GM12878 (cell line): ENCODE measurements around the gene GADD45A. TPM values are rescaled to one million over a fixed set of nuclear protein-coding genes. Genes with fewer than 3 reads are reported as not detected.

Experiments
- ATF7 ChIP-seq: fragments of 450-650 bp; IDR thresholded peaks from 2 replicates; pipeline ENCODE4 v1.6.1; 2016; ENCODE audit warnings: low read depth, mild to moderate bottlenecking
- GATAD2B ChIP-seq: fragments of 450-650 bp; conservative IDR thresholded peaks from 2 replicates; pipeline ENCODE4 v1.6.1; 2017; ENCODE audit warnings: low read depth, mild to moderate bottlenecking, moderate library complexity
- MXI1 ChIP-seq: fragments of 150-350 bp; IDR thresholded peaks from 2 replicates; pipeline ENCODE4 v1.6.1; 2011; ENCODE audit warnings: low read depth, mild to moderate bottlenecking, inconsistent platforms, low read length, improper control_type of control experiment
- NR2F1 ChIP-seq: fragments of 450-650 bp; conservative IDR thresholded peaks from 2 replicates; pipeline ENCODE4 v1.6.1; 2017; ENCODE audit warnings: mild to moderate bottlenecking
- PAX5 ChIP-seq: IDR thresholded peaks from 2 replicates; pipeline ENCODE4 v1.6.1; 2011; ENCODE audit warnings: low read depth, low read length, borderline replicate concordance
- POLR2A ChIP-seq: IDR thresholded peaks from 2 replicates; pipeline ENCODE4 v1.6.1; 2011; ENCODE audit warnings: low read depth, mild to moderate bottlenecking, low read length
- RBBP5 ChIP-seq: fragments of 200-600 bp; sonication (generic); conservative IDR thresholded peaks from 2 replicates; pipeline ENCODE4 v1.6.1; 2016
- ZNF274 ChIP-seq: IDR thresholded peaks from one replicate; pipeline ENCODE4 v1.8.0; 2011; ENCODE audit not compliant: insufficient read length, insufficient read depth
- polyA plus RNA-seq, 11 experiments: library from polyadenylated mRNA; depleted of rRNA in 4 of 11; unstranded in 6 of 11; stranded (reverse) in 5 of 11; fragments of >200 nt; fragmentation: Nextera tagmentation in 4 of 11; fragmentation: Illumina TruSeq in 1 of 11; extraction: Ambion mirVana in 4 of 11; extraction: Trizol in 1 of 11; gene quantifications; 1 replicate in 1 of 11; 2 replicates in 10 of 11; pipeline versions ENCODE4 v1.2.1 to v1.2.3, GENCODE V29; 2011 to 2016; ENCODE audit warnings: inconsistent platforms in 2 of 11, missing spikeins in 2 of 11, low read depth in 1 of 11
- total RNA-seq, 4 experiments: library from RNA; depleted of rRNA in 3 of 4; stranded (reverse); fragments of >200 nt in 3 of 4; fragmentation: Illumina TruSeq in 1 of 4; extraction: Trizol in 1 of 4; gene quantifications; 2 replicates each; pipeline versions ENCODE4 v1.2.1 to v1.2.3, GENCODE V29; 2013 to 2021
- TF ChIP-seq, protein P1 (sequence below): IDR thresholded peaks from 2 replicates; pipeline ENCODE4 v1.6.1; 2012; ENCODE audit warnings: mild to moderate bottlenecking, low read depth, low read length
- TF ChIP-seq, protein P2 (sequence below): fragments of 450-650 bp; IDR thresholded peaks from 2 replicates; pipeline ENCODE4 v1.6.1; 2017; ENCODE audit warnings: antibody characterized with exemption, mild to moderate bottlenecking, moderate library complexity
- TF ChIP-seq, protein P3 (sequence below): IDR thresholded peaks from 2 replicates; pipeline ENCODE4 v1.6.1; 2012; ENCODE audit warnings: low read depth, low read length, improper control_type of control experiment
- TF ChIP-seq, protein P4 (sequence below): fragments of 450-650 bp; IDR thresholded peaks from 2 replicates; pipeline ENCODE4 v1.6.1; 2017; ENCODE audit warnings: mild to moderate bottlenecking

GADD45A gene
- total and polyA plus RNA-seq, 10 of the 15 experiments (the other 5 are each of a cell fraction or from before 2014, with no cell fraction given), result 4.7 to 48.9 (median 18.5) TPM

DNA sequence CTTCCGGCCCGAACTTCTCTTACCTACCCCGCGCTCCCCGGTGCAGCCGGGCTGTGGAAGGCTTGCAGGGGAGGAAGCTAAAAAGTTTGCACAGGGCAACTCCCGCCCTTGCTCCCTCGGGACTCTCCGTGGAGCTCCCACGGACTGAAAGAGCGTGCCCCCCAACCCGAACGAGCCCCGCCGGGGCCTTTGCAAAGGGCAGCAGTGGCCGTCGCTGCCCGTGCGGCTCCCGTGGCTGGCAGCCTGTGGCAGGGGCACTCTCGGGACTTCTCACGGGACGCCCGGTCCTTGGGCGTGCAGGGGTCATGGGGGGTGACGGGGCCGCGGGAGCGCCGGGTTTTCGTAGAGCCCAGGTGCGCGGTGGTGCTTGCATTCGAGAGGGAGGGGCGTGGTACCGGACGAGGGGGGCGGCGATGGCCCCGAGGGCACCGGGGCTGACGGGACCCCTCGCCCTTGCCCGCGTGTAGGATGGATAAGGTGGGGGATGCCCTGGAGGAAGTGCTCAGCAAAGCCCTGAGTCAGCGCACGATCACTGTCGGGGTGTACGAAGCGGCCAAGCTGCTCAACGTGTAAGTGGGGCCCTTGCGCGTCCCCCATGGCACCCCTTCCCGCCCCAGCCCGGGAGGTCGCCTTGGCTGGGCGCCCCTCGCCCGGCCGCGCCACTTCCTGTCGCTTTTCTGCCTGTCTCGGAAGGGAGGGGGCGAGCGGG is 711 bp downstream of the GADD45A start (continued):
- TF ChIP-seq, protein P1, sequence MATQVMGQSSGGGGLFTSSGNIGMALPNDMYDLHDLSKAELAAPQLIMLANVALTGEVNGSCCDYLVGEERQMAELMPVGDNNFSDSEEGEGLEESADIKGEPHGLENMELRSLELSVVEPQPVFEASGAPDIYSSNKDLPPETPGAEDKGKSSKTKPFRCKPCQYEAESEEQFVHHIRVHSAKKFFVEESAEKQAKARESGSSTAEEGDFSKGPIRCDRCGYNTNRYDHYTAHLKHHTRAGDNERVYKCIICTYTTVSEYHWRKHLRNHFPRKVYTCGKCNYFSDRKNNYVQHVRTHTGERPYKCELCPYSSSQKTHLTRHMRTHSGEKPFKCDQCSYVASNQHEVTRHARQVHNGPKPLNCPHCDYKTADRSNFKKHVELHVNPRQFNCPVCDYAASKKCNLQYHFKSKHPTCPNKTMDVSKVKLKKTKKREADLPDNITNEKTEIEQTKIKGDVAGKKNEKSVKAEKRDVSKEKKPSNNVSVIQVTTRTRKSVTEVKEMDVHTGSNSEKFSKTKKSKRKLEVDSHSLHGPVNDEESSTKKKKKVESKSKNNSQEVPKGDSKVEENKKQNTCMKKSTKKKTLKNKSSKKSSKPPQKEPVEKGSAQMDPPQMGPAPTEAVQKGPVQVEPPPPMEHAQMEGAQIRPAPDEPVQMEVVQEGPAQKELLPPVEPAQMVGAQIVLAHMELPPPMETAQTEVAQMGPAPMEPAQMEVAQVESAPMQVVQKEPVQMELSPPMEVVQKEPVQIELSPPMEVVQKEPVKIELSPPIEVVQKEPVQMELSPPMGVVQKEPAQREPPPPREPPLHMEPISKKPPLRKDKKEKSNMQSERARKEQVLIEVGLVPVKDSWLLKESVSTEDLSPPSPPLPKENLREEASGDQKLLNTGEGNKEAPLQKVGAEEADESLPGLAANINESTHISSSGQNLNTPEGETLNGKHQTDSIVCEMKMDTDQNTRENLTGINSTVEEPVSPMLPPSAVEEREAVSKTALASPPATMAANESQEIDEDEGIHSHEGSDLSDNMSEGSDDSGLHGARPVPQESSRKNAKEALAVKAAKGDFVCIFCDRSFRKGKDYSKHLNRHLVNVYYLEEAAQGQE, result no peak
- 0 out of 2 replicates have a peak, but pooled peaks have one; percentile 32 for TF ChIP-seq POLR2A
- TF ChIP-seq PAX5, result 0 out of 2 replicates have a peak, but pooled peaks have one; percentile 16
- peak; percentile 71 for TF ChIP-seq NR2F1
- TF ChIP-seq RBBP5, result no peak
- TF ChIP-seq ATF7, result no peak
- no peak for TF ChIP-seq MXI1
- no peak for TF ChIP-seq GATAD2B
- TF ChIP-seq, protein P2, sequence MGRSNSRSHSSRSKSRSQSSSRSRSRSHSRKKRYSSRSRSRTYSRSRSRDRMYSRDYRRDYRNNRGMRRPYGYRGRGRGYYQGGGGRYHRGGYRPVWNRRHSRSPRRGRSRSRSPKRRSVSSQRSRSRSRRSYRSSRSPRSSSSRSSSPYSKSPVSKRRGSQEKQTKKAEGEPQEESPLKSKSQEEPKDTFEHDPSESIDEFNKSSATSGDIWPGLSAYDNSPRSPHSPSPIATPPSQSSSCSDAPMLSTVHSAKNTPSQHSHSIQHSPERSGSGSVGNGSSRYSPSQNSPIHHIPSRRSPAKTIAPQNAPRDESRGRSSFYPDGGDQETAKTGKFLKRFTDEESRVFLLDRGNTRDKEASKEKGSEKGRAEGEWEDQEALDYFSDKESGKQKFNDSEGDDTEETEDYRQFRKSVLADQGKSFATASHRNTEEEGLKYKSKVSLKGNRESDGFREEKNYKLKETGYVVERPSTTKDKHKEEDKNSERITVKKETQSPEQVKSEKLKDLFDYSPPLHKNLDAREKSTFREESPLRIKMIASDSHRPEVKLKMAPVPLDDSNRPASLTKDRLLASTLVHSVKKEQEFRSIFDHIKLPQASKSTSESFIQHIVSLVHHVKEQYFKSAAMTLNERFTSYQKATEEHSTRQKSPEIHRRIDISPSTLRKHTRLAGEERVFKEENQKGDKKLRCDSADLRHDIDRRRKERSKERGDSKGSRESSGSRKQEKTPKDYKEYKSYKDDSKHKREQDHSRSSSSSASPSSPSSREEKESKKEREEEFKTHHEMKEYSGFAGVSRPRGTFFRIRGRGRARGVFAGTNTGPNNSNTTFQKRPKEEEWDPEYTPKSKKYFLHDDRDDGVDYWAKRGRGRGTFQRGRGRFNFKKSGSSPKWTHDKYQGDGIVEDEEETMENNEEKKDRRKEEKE, result no peak
- TF ChIP-seq ZNF274, result no peak
- TF ChIP-seq, protein P3, sequence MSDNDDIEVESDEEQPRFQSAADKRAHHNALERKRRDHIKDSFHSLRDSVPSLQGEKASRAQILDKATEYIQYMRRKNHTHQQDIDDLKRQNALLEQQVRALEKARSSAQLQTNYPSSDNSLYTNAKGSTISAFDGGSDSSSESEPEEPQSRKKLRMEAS, result no peak
- TF ChIP-seq, protein P4, sequence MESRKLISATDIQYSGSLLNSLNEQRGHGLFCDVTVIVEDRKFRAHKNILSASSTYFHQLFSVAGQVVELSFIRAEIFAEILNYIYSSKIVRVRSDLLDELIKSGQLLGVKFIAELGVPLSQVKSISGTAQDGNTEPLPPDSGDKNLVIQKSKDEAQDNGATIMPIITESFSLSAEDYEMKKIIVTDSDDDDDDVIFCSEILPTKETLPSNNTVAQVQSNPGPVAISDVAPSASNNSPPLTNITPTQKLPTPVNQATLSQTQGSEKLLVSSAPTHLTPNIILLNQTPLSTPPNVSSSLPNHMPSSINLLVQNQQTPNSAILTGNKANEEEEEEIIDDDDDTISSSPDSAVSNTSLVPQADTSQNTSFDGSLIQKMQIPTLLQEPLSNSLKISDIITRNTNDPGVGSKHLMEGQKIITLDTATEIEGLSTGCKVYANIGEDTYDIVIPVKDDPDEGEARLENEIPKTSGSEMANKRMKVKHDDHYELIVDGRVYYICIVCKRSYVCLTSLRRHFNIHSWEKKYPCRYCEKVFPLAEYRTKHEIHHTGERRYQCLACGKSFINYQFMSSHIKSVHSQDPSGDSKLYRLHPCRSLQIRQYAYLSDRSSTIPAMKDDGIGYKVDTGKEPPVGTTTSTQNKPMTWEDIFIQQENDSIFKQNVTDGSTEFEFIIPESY, result no peak
